H1 (cell line): ENCODE results near the gene CPLX1. TPM values are rescaled to one million over a fixed set of nuclear protein-coding genes. Genes with fewer than 3 reads are reported as not detected.

Experiments used
- CTCF ChIA-PET: fragments of 300-600 bp; sonication (Branson Sonifier 250); formaldehyde crosslinking; loops from one replicate; lab custom pipeline; 2021; ENCODE audit not compliant: partially characterized antibody; lab: Charles Lee
- POLR2A ChIA-PET: fragments of 300-600 bp; sonication (Branson Sonifier 250); formaldehyde crosslinking; loops from one replicate; lab custom pipeline; 2021; ENCODE audit warnings: inconsistent platforms; ENCODE audit not compliant: partially characterized antibody; lab: Charles Lee
- DNase-seq, 2 experiments: peaks; one replicate each; pipeline versions ENCODE4 v3.0.0 to v3.0.0-alpha.2; 2010 to 2022; ENCODE audit warnings: low spot score in 2 of 2, low read depth in 1 of 2, mixed read lengths in 1 of 2
- FAIRE-seq: peaks from 2 replicates; lab custom pipeline; 2011; peaks lifted over from hg19 to GRCh38; lab: Jason Lieb, UNC
- H2AFZ ChIP-seq: 2 replicates; pipeline ENCODE4 v1.8.1; 2012; ENCODE audit warnings: low read length, inconsistent platforms
- H2AK5ac ChIP-seq: 2 replicates; pipeline ENCODE4 v1.6.1; 2013; ENCODE audit warnings: low read depth, low read length
- H2BK120ac ChIP-seq: replicated peaks from 2 replicates; pipeline ENCODE3; 2013; ENCODE audit warnings: low read depth, low read length, inconsistent platforms
- H2BK12ac ChIP-seq: 2 replicates; pipeline ENCODE4 v1.6.1; 2013; ENCODE audit warnings: low read depth, low read length
- H2BK15ac ChIP-seq: 2 replicates; pipeline ENCODE4 v1.6.1; 2013; ENCODE audit warnings: low read length
- H2BK20ac ChIP-seq: 2 replicates; pipeline ENCODE4 v1.6.1; 2013; ENCODE audit warnings: low read length
- H2BK5ac ChIP-seq: 2 replicates; pipeline ENCODE4 v1.6.1; 2013; ENCODE audit warnings: low read depth, low read length
- H3K14ac ChIP-seq: 2 replicates; pipeline ENCODE4 v1.6.1; 2013; ENCODE audit warnings: inconsistent platforms; ENCODE audit not compliant: insufficient read length
- H3K18ac ChIP-seq: 2 replicates; pipeline ENCODE4 v1.6.1; 2013; ENCODE audit warnings: low read length; ENCODE audit errors: extremely low read depth
- H3K23ac ChIP-seq: 2 replicates; pipeline ENCODE4 v1.6.1; 2013; ENCODE audit warnings: inconsistent platforms; ENCODE audit not compliant: insufficient read length
- H3K23me2 ChIP-seq: 2 replicates; pipeline ENCODE4 v1.6.1; 2013; ENCODE audit warnings: low read depth, low read length
- H3K27ac ChIP-seq: 2 replicates; pipeline ENCODE4 v1.6.1; 2011; ENCODE audit warnings: low read depth, low read length, inconsistent platforms
- H3K27me3 ChIP-seq, 4 experiments: replicated peaks in 1 of 4; 1 replicate in 1 of 4; 2 replicates in 3 of 4; pipeline versions ENCODE4 v1.6.1 to v1.8.1; 2011 to 2013; ENCODE audit warnings: low read length in 3 of 4, mild to moderate bottlenecking in 3 of 4, inconsistent platforms in 2 of 4, mixed read lengths in 2 of 4, moderate library complexity in 1 of 4; ENCODE audit not compliant: control insufficient read depth in 3 of 4, insufficient read depth in 3 of 4; ENCODE audit errors: extremely low read depth in 1 of 4
- H3K36me3 ChIP-seq, 4 experiments: 2 replicates each; pipeline versions ENCODE4 v1.6.1 to v1.8.1; 2011 to 2013; ENCODE audit warnings: mild to moderate bottlenecking in 4 of 4, low read length in 3 of 4, moderate library complexity in 2 of 4, control low read depth in 1 of 4, inconsistent platforms in 1 of 4; ENCODE audit not compliant: insufficient read depth in 4 of 4, control insufficient read depth in 2 of 4
- H3K4ac ChIP-seq: replicated peaks from 2 replicates; pipeline ENCODE3; 2013; ENCODE audit warnings: low read length, low read depth, mixed read lengths, inconsistent platforms; ENCODE audit not compliant: insufficient read length
- H3K4me1 ChIP-seq, 4 experiments: replicated peaks in 1 of 4; 1 replicate in 1 of 4; 2 replicates in 3 of 4; pipeline versions ENCODE4 v1.6.1 to v1.8.1; 2011 to 2013; ENCODE audit warnings: low read length in 3 of 4, inconsistent platforms in 2 of 4, mixed read lengths in 1 of 4; ENCODE audit not compliant: insufficient read depth in 4 of 4, control insufficient read depth in 3 of 4
- H3K4me2 ChIP-seq, 2 experiments: 2 replicates each; pipeline versions ENCODE4 v1.6.1 to v1.8.1; 2011 to 2013; ENCODE audit warnings: low read depth in 2 of 2, low read length in 2 of 2, control low read depth in 1 of 2, inconsistent platforms in 1 of 2, mild to moderate bottlenecking in 1 of 2; ENCODE audit not compliant: insufficient read depth in 1 of 2
- H3K4me3 ChIP-seq, 4 experiments: fragments of 200-600, 300-600 bp in 1 of 4; sonication (generic), shearing (Covaris generic), sonication (Bioruptor Twin) in 1 of 4; 2 replicates each; pipeline versions ENCODE4 v1.5.1 to v1.8.1; 2011 to 2016; ENCODE audit warnings: low read length in 4 of 4, low read depth in 3 of 4, control low read depth in 2 of 4, inconsistent platforms in 2 of 4, mild to moderate bottlenecking in 2 of 4, mixed read lengths in 1 of 4, moderate library complexity in 1 of 4; ENCODE audit not compliant: insufficient read depth in 2 of 4; ENCODE audit errors: extremely low read depth in 1 of 4
- H3K56ac ChIP-seq: replicated peaks from 2 replicates; pipeline ENCODE3; 2013; ENCODE audit warnings: low read depth, mild to moderate bottlenecking, mixed read lengths, low read length, inconsistent platforms; ENCODE audit not compliant: insufficient read length
- H3K79me1 ChIP-seq: 2 replicates; pipeline ENCODE4 v1.6.1; 2013; ENCODE audit warnings: low read depth, low read length, control low read depth
- H3K79me2 ChIP-seq, 2 experiments: 2 replicates each; pipeline versions ENCODE4 v1.6.1 to v1.8.1; 2012 to 2013; ENCODE audit warnings: low read length in 2 of 2, mild to moderate bottlenecking in 2 of 2, inconsistent platforms in 1 of 2; ENCODE audit not compliant: insufficient read depth in 2 of 2, control insufficient read depth in 1 of 2
- H3K9ac ChIP-seq, 4 experiments: replicated peaks in 1 of 4; 1 replicate in 1 of 4; 2 replicates in 3 of 4; pipeline versions ENCODE4 v1.6.1 to v1.8.1; 2011 to 2013; ENCODE audit warnings: low read depth in 3 of 4, low read length in 3 of 4, control low read depth in 2 of 4, mild to moderate bottlenecking in 2 of 4, moderate library complexity in 2 of 4, inconsistent platforms in 1 of 4; ENCODE audit errors: extremely low read depth in 1 of 4
- H3K9me3 ChIP-seq, 2 experiments: 2 replicates each; pipeline versions ENCODE4 v1.6.1 to v1.8.1; 2012 to 2013; ENCODE audit warnings: mild to moderate bottlenecking in 2 of 2, moderate library complexity in 2 of 2, control low read depth in 1 of 2, inconsistent platforms in 1 of 2, low read depth in 1 of 2, low read length in 1 of 2, mixed read lengths in 1 of 2; ENCODE audit not compliant: insufficient read depth in 2 of 2
- H4K20me1 ChIP-seq, 2 experiments: replicated peaks in 1 of 2; 2 replicates each; pipeline versions ENCODE3 to v1.8.1; 2011 to 2013; ENCODE audit warnings: inconsistent platforms in 2 of 2, low read length in 2 of 2, mild to moderate bottlenecking in 1 of 2; ENCODE audit not compliant: insufficient read depth in 2 of 2, control insufficient read depth in 1 of 2
- H4K5ac ChIP-seq: 2 replicates; pipeline ENCODE4 v1.6.1; 2013; ENCODE audit warnings: low read length, low read depth, mixed read lengths, inconsistent platforms; ENCODE audit not compliant: insufficient read length
- H4K8ac ChIP-seq: 2 replicates; pipeline ENCODE4 v1.8.0; 2013; ENCODE audit warnings: mild to moderate bottlenecking, moderate library complexity, low read length, inconsistent platforms; ENCODE audit not compliant: insufficient read depth; ENCODE audit errors: extremely low read depth
- H4K91ac ChIP-seq: replicated peaks from 2 replicates; pipeline ENCODE3; 2013; ENCODE audit warnings: low read length, mixed read lengths, inconsistent platforms; ENCODE audit not compliant: insufficient read length
- ATF3 ChIP-seq: IDR thresholded peaks from 2 replicates; pipeline ENCODE4 v1.6.1; 2011; ENCODE audit warnings: low read depth, mild to moderate bottlenecking, low read length; ENCODE audit not compliant: insufficient read depth
- BACH1 ChIP-seq: IDR thresholded peaks from 2 replicates; pipeline ENCODE4 v1.6.1; 2012; ENCODE audit warnings: low read length, improper control_type of control experiment
- CREB1 ChIP-seq: IDR thresholded peaks from 2 replicates; pipeline ENCODE4 v1.6.1; 2012; ENCODE audit warnings: inconsistent platforms
- CTBP2 ChIP-seq: IDR thresholded peaks from 2 replicates; pipeline ENCODE4 v1.7.0; 2011; ENCODE audit warnings: borderline replicate concordance, mild to moderate bottlenecking, moderate library complexity, mixed read lengths, low read length; ENCODE audit not compliant: insufficient read depth, insufficient read length
- GTF2F1 ChIP-seq: IDR thresholded peaks from 2 replicates; pipeline ENCODE4 v1.6.1; 2012; ENCODE audit warnings: low read depth, low read length, improper control_type of control experiment, borderline replicate concordance
- MAFK ChIP-seq: IDR thresholded peaks from 2 replicates; pipeline ENCODE4 v1.6.1; 2012; ENCODE audit warnings: low read depth, mild to moderate bottlenecking, improper control_type of control experiment, low read length
- PHF8 ChIP-seq: fragments of 200-600 bp; sonication (generic); conservative IDR thresholded peaks from 2 replicates; pipeline ENCODE4 v1.7.1; 2012; ENCODE audit warnings: low read depth, mild to moderate bottlenecking, inconsistent platforms, low read length, moderate library complexity
- POU5F1 ChIP-seq: IDR thresholded peaks from 2 replicates; pipeline ENCODE4 v1.6.1; 2011; ENCODE audit warnings: low read depth, mild to moderate bottlenecking, low read length, moderate library complexity
- RFX5 ChIP-seq: IDR thresholded peaks from 2 replicates; pipeline ENCODE4 v1.6.1; 2011; ENCODE audit warnings: low read depth, low read length, improper control_type of control experiment, borderline replicate concordance
- TAF1 ChIP-seq: IDR thresholded peaks from 2 replicates; pipeline ENCODE4 v1.6.1; 2011; ENCODE audit warnings: mild to moderate bottlenecking, low read depth, low read length
- TAF7 ChIP-seq: optimal IDR thresholded peaks from 2 replicates; pipeline ENCODE3; 2011; ENCODE audit warnings: low read depth, mild to moderate bottlenecking, inconsistent platforms, low read length, moderate library complexity, borderline replicate concordance
- TBP ChIP-seq: IDR thresholded peaks from 2 replicates; pipeline ENCODE4 v1.6.1; 2011; ENCODE audit warnings: low read depth, low read length, improper control_type of control experiment
- USF2 ChIP-seq: IDR thresholded peaks from 2 replicates; pipeline ENCODE4 v1.6.1; 2011; ENCODE audit warnings: low read length, improper control_type of control experiment
- whole genome bisulfite sequencing, 2 experiments: shearing (Covaris generic) in 1 of 2; methylation state at CpG; one replicate each; pipeline versions ENCODE4 v1.1.6 to v1.1.7; 2013 to 2015; ENCODE audit warnings: low lambda C conversion rate in 2 of 2, mixed read lengths in 2 of 2, inconsistent platforms in 1 of 2, low coverage in 1 of 2, missing lambda C conversion rate in 1 of 2; ENCODE audit not compliant: insufficient replicate concordance in 2 of 2, insufficient coverage in 1 of 2, insufficient read length in 1 of 2; ENCODE audit errors: extremely low coverage in 1 of 2, missing lambda C conversion rate in 1 of 2; 5-methylcytosine and 5-hydroxymethylcytosine counted together
- polyA plus RNA-seq, 7 experiments: library from polyadenylated mRNA; depleted of rRNA in 3 of 7; stranded (reverse) in 5 of 7; unstranded in 2 of 7; fragments of >200 nt in 5 of 7; fragments of 200-250 nt in 2 of 7; gene quantifications; 1 replicate in 5 of 7; 2 replicates in 1 of 7; 4 replicates in 1 of 7; pipeline versions ENCODE4 v1.2.1 to v1.2.3, GENCODE V29; 2011 to 2013; ENCODE audit warnings: missing spikeins in 2 of 7, mixed read lengths in 2 of 7
- total RNA-seq: library from RNA; stranded (reverse); fragmentation: NEBNext Ultra II Directional; extraction: Animal tissue kit (Norgen Biotek cat#: 25700); gene quantifications from 2 replicates; pipeline ENCODE4 v1.2.1, GENCODE V29; 2021

CPLX1 gene
- total and polyA plus RNA-seq, 2 of the 8 experiments (the other 6 are each of a cell fraction or from before 2014, with no cell fraction given), result 0.32 to 0.56 TPM

- Histone ChIP-seq H3K56ac (no peak overlapping the region), H3K36me3 (no peaks in the 10 kb centered on the region), H3K14ac (no peak overlapping the region), H3K79me1 (no peaks in the 10 kb centered on the region), H4K20me1 (peaks cover 4 to 8% of the 10 kb centered on the region in 2 experiments), H3K23me2 (peaks cover 5% of the 10 kb centered on the region; the same call in 1 of the 2 replicates), H2BK20ac (no peak overlapping the region), H2BK120ac (no peak overlapping the region), H3K23ac (no peak overlapping the region), H3K27me3 (peaks cover 19 to 56% (median 48%) of the 10 kb centered on the region in 4 experiments), H3K27ac (no peak overlapping the region), H3K4me2 (peak overlapping the region; percentile 77 to 87), H2BK5ac (no peak overlapping the region), H3K4ac (no peak overlapping the region), H2BK15ac (no peak overlapping the region), H4K5ac (no peak overlapping the region), H3K4me1 (peaks cover 5 to 38% (median 21%) of the 10 kb centered on the region in 4 experiments), H3K4me3 (peak overlapping the region in 2 of 4 experiments; percentile 17 to 62; a peak in 4 of 8 replicates), H4K91ac (no peak overlapping the region), H3K9ac (no peak overlapping the region), H4K8ac (no peak overlapping the region), H2BK12ac (no peak overlapping the region), H2AK5ac (no peak overlapping the region), H2AFZ (no peak overlapping the region), H3K18ac (no peak overlapping the region), H3K9me3 (no peaks in the 10 kb centered on the region), H3K79me2 (no peaks in the 10 kb centered on the region)
- FAIRE-seq, result no peak
- CTCF ChIA-PET, result interaction anchor here (0.7 to 3.7 kb wide), 7 partner anchors 10 to 576 kb away, joined by 3 to 17 read pairs (median 4); no protein-coding TSS in a partner anchor
- no peak for DNase-seq
- WGBS, 2 experiments, result 39% methylated on average over 20 of the region's 20 CpGs; no CpG with 5 or more reads in 1 of the 2 experiments
- POLR2A ChIA-PET, result interaction anchor here (1.7 kb wide), 1 partner anchor 61 kb away, joined by 3 read pairs; no protein-coding TSS in a partner anchor
- no peak for TF ChIP-seq TAF1
- no peak for TF ChIP-seq CREB1
- no peak for TF ChIP-seq USF2
- TF ChIP-seq BACH1, result no peak
- no peak for TF ChIP-seq GTF2F1
- TF ChIP-seq RFX5, result no peak
- no peak for TF ChIP-seq PHF8
- TF ChIP-seq TAF7, result no peak
- TF ChIP-seq MAFK, result no peak
- TF ChIP-seq POU5F1, result no peak
- TF ChIP-seq TBP, result no peak
- no peak for TF ChIP-seq ATF3
- TF ChIP-seq CTBP2, result no peak
Measured at GRCh38 chr4:795726-796119, 30.2 kb downstream of the CPLX1 start.
